ENCODE data around the gene LAMA4.

GRCh38 chr6:112177092-112177491, 77.3 kb downstream of the LAMA4 start:
- TF ChIP-seq CTCF (IDR thresholded peaks at IDR 0.05) (no peak), POLR2A (IDR thresholded peaks at IDR 0.05) (no peak), POLR2AphosphoS5 (IDR thresholded peaks at IDR 0.05) (no peak)
